Large intestine (tissue), 12 donors: ENCODE results near the gene GPR3. TPM values are rescaled to one million over a fixed set of nuclear protein-coding genes. Genes with fewer than 3 reads are reported as not detected.

Experiments
- DNase-seq, 2 donors: peaks; one replicate each; pipeline versions ENCODE4 v3.0.0 to v3.0.0-alpha.2; 2013
- H3K27ac ChIP-seq: one replicate; pipeline ENCODE4 v1.5.1; 2013; ENCODE audit warnings: low read length
- H3K27me3 ChIP-seq: 2 replicates; pipeline ENCODE4 v1.6.1; 2013; ENCODE audit warnings: low read length; ENCODE audit not compliant: control insufficient read depth, insufficient read depth
- H3K36me3 ChIP-seq: 2 replicates; pipeline ENCODE4 v1.6.1; 2013; ENCODE audit warnings: low read length; ENCODE audit not compliant: control insufficient read depth, insufficient read depth
- H3K4me1 ChIP-seq: one replicate; pipeline ENCODE4 v1.6.1; 2013; ENCODE audit warnings: low read length; ENCODE audit not compliant: control insufficient read depth, insufficient read depth
- H3K4me3 ChIP-seq: one replicate; pipeline ENCODE4 v1.5.1; 2013; ENCODE audit warnings: low read length
- H3K9me3 ChIP-seq: one replicate; pipeline ENCODE4 v1.6.1; 2013; ENCODE audit warnings: mild to moderate bottlenecking, low read depth, low read length, moderate library complexity; ENCODE audit not compliant: control insufficient read depth
- WGBS: methylation state at CpG from one replicate; pipeline ENCODE4 v1.1.5; 2013; ENCODE audit warnings: low lambda C conversion rate; ENCODE audit not compliant: insufficient coverage; 5-methylcytosine and 5-hydroxymethylcytosine counted together
- long read RNA-seq, 11 donors: transcript quantifications; one replicate each; lab custom pipeline, GENCODE V29; 2026
- polyA plus RNA-seq: library from polyadenylated mRNA; unstranded; fragments of 120-200 nt; gene quantifications from one replicate; pipeline ENCODE4 v1.2.1, GENCODE V29; 2013

GPR3 gene
- 0.27 TPM for polyA plus RNA-seq
- long read RNA-seq, donor 1: 0 reads
- long read RNA-seq, donor 2: 0 reads
- long read RNA-seq, donor 3: 0 reads
- long read RNA-seq, donor 4: 0 reads
- long read RNA-seq, donor 5: 0 reads
- long read RNA-seq, donor 6, partial matches to known transcripts: 73 of 84 reads
- long read RNA-seq, donor 6, other reads (novel, unspliced or antisense): 11 of 84 reads
- long read RNA-seq, donor 7: 0 reads
- long read RNA-seq, donor 8, partial matches to known transcripts: 0 of 1 reads
- long read RNA-seq, donor 8, other reads (novel, unspliced or antisense): 0 of 1 reads
- long read RNA-seq, donor 9, partial matches to known transcripts: 37 of 37 reads
- long read RNA-seq, donor 9, other reads (novel, unspliced or antisense): 0 of 37 reads
- long read RNA-seq, donor 10: 0 reads
- long read RNA-seq, donor 11: 0 reads

- Histone ChIP-seq H3K4me3 (peak within 1 kb of the TSS; percentile 32), H3K4me1 (peaks cover 15% of the 10 kb centered on the region), H3K36me3 (no peaks in the 10 kb centered on the region), H3K9me3 (no peaks in the 10 kb centered on the region), H3K27me3 (peaks cover 7% of the 10 kb centered on the region), H3K27ac (no peak within 1 kb of the TSS)
- DNase-seq: peak; percentile 83 to 86
- WGBS: no CpG with 5 or more reads among the region's 69 CpGs
These were observed at the start of gene GPR3 for GRCh38 chr1:27392096-27392777. GPR3 (plus strand) TSS chr1:27392622; CDS start chr1:27393799, 1,177 bp downstream.

GRCh38 chr1:27342778-27343638 is 49.4 kb upstream of the GPR3 start:
- Histone ChIP-seq H3K4me1 (peaks cover 18% of the 10 kb centered on the region), H3K9me3 (no peaks in the 10 kb centered on the region), H3K4me3 (peak overlapping the region; percentile 28), H3K36me3 (no peaks in the 10 kb centered on the region), H3K27me3 (no peaks in the 10 kb centered on the region), H3K27ac (no peak overlapping the region)
- no CpG with 5 or more reads among the region's 31 CpGs for WGBS
- peak in 1 of 2 donors; percentile 49 for DNase-seq

GRCh38 chr1:27343639-27344025 is 48.8 kb upstream of the GPR3 start:
- Histone ChIP-seq H3K27me3 (no peaks in the 10 kb centered on the region), H3K36me3 (no peaks in the 10 kb centered on the region), H3K9me3 (no peaks in the 10 kb centered on the region), H3K4me1 (peaks cover 18% of the 10 kb centered on the region), H3K27ac (no peak overlapping the region), H3K4me3 (no peak overlapping the region)
- 80% methylated on average over 1 of the region's 5 CpGs for WGBS
- DNase-seq: no peak

- H3K4me3 ChIP-seq: no peak overlapping the region
- H3K27ac ChIP-seq: no peak overlapping the region
- DNase-seq: no peak
- H3K27me3 ChIP-seq: peaks cover 11% of the 10 kb centered on the region
- no peaks in the 10 kb centered on the region for H3K36me3 ChIP-seq
- H3K9me3 ChIP-seq: peaks cover 2% of the 10 kb centered on the region
- WGBS: no CpG with 5 or more reads among the region's 12 CpGs
- peaks cover 27% of the 10 kb centered on the region for H3K4me1 ChIP-seq
These were observed 47.1 kb upstream of the GPR3 start for GRCh38 chr1:27345272-27345671.

GRCh38 chr1:27346357-27346756 is 46.1 kb upstream of the GPR3 start:
- Histone ChIP-seq H3K4me1 (peaks cover 38% of the 10 kb centered on the region), H3K27ac (no peak overlapping the region), H3K36me3 (no peaks in the 10 kb centered on the region), H3K4me3 (no peak overlapping the region), H3K27me3 (peaks cover 18% of the 10 kb centered on the region), H3K9me3 (peaks cover 6% of the 10 kb centered on the region)
- DNase-seq: no peak
- WGBS: no CpG with 5 or more reads among the region's 8 CpGs

GRCh38 chr1:27346991-27347624 is 45.3 kb upstream of the GPR3 start:
- no peak for DNase-seq
- H3K27ac ChIP-seq: no peak overlapping the region
- no peak overlapping the region for H3K4me3 ChIP-seq
- no peaks in the 10 kb centered on the region for H3K36me3 ChIP-seq
- peaks cover 18% of the 10 kb centered on the region for H3K27me3 ChIP-seq
- peaks cover 35% of the 10 kb centered on the region for H3K4me1 ChIP-seq
- H3K9me3 ChIP-seq: peaks cover 6% of the 10 kb centered on the region
- no CpG with 5 or more reads among the region's 14 CpGs for WGBS

GRCh38 chr1:27348861-27349783 is 43.3 kb upstream of the GPR3 start:
- H3K27me3 ChIP-seq: peaks cover 18% of the 10 kb centered on the region
- H3K27ac ChIP-seq: no peak overlapping the region
- peak overlapping the region; percentile 48 for H3K4me3 ChIP-seq
- peaks cover 25% of the 10 kb centered on the region for H3K4me1 ChIP-seq
- no CpG with 5 or more reads among the region's 51 CpGs for WGBS
- DNase-seq: peak; percentile 53 to 89
- H3K36me3 ChIP-seq: no peaks in the 10 kb centered on the region
- peaks cover 6% of the 10 kb centered on the region for H3K9me3 ChIP-seq

- Histone ChIP-seq H3K27me3 (peaks cover 18% of the 10 kb centered on the region), H3K9me3 (peaks cover 6% of the 10 kb centered on the region), H3K4me3 (peak overlapping the region; percentile 48), H3K36me3 (no peaks in the 10 kb centered on the region), H3K4me1 (peaks cover 25% of the 10 kb centered on the region), H3K27ac (no peak overlapping the region)
- WGBS: no CpG with 5 or more reads among the region's 84 CpGs
- DNase-seq: peak; percentile 79 to 90
These were observed 42.4 kb upstream of the GPR3 start for GRCh38 chr1:27349784-27350662.
